ENCODE data around the gene ANKS1B.

Gene ANKS1B

DNA sequence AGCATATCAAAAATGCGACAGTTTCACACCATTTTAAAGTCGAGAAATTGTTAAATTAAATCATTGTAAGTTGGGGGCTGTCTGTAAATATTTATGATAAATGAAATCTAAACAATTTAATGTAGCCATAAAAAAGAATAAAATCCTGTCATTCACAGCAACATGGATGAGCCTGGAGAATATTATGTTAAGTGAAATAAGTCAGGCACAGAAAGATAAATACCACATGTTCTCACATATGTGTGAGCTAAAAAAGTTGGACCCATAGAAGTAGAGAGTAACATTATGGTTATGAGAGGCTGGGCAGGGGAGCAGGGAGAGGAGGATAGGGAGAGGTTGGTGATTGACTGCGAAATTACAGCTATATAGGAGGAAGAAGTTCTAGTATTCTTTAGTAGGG lies 201.3 kb downstream of the ANKS1B start:
- no peaks in the 10 kb centered on the region for H3K4me1 Mint-ChIP-seq
- H3K27ac Mint-ChIP-seq = no peak overlapping the region
- H3K4me3 Mint-ChIP-seq = no peak overlapping the region
- H3K9me3 Mint-ChIP-seq = no peaks in the 10 kb centered on the region
- H3K36me3 Mint-ChIP-seq (ENCODE audit: low read depth) = no peaks in the 10 kb centered on the region
- no peak for TF ChIP-seq CTCF (IDR thresholded peaks at IDR 0.05; ENCODE audit: unreplicated experiment in 3 of 3)
- no peaks in the 10 kb centered on the region for H3K27me3 Mint-ChIP-seq (ENCODE audit: low read depth)

GRCh38 chr12:99772274-99772673 lies 212.5 kb downstream of the ANKS1B start:
- Mint-ChIP-seq H3K27ac (peak overlapping the region in 2 of 3 experiments; percentile 87 to 95), H3K36me3 (ENCODE audit: low read depth) (no peaks in the 10 kb centered on the region), H3K9me3 (no peaks in the 10 kb centered on the region), H3K4me1 (peaks cover 18% of the 10 kb centered on the region), H3K4me3 (no peak overlapping the region), H3K27me3 (ENCODE audit: low read depth) (no peaks in the 10 kb centered on the region)
- no peak for TF ChIP-seq CTCF (IDR thresholded peaks at IDR 0.05; ENCODE audit: unreplicated experiment in 3 of 3)

GRCh38 chr12:99771659-99772058 lies 213.1 kb downstream of the ANKS1B start:
- Mint-ChIP-seq H3K36me3 (ENCODE audit: low read depth) (no peaks in the 10 kb centered on the region), H3K27me3 (ENCODE audit: low read depth) (no peaks in the 10 kb centered on the region), H3K27ac (peak overlapping the region in 2 of 3 experiments; percentile 79 to 87), H3K9me3 (no peaks in the 10 kb centered on the region), H3K4me1 (peaks cover 18% of the 10 kb centered on the region), H3K4me3 (no peak overlapping the region)
- no peak for TF ChIP-seq CTCF (IDR thresholded peaks at IDR 0.05; ENCODE audit: unreplicated experiment in 3 of 3)

- no peaks in the 10 kb centered on the region for H3K27me3 Mint-ChIP-seq (ENCODE audit: low read depth)
- peaks cover 28% of the 10 kb centered on the region for H3K4me1 Mint-ChIP-seq
- H3K36me3 Mint-ChIP-seq (ENCODE audit: low read depth) = no peaks in the 10 kb centered on the region
- no peak overlapping the region for H3K4me3 Mint-ChIP-seq
- no peaks in the 10 kb centered on the region for H3K9me3 Mint-ChIP-seq
- no peak for TF ChIP-seq CTCF (IDR thresholded peaks at IDR 0.05; ENCODE audit: unreplicated experiment in 3 of 3)
- H3K27ac Mint-ChIP-seq = peak overlapping the region in 2 of 3 experiments; percentile 59 to 75
These were observed 215.2 kb downstream of the ANKS1B start for GRCh38 chr12:99769396-99769980.

GRCh38 chr12:99768758-99769157 lies 216.0 kb downstream of the ANKS1B start:
- H3K4me3 Mint-ChIP-seq = no peak overlapping the region
- H3K4me1 Mint-ChIP-seq = peaks cover 28% of the 10 kb centered on the region
- peak overlapping the region in 1 of 3 experiments; percentile 59 for H3K27ac Mint-ChIP-seq
- no peaks in the 10 kb centered on the region for H3K27me3 Mint-ChIP-seq (ENCODE audit: low read depth)
- H3K9me3 Mint-ChIP-seq = no peaks in the 10 kb centered on the region
- TF ChIP-seq CTCF (IDR thresholded peaks at IDR 0.05; ENCODE audit: unreplicated experiment in 3 of 3) = no peak
- no peaks in the 10 kb centered on the region for H3K36me3 Mint-ChIP-seq (ENCODE audit: low read depth)

DNA sequence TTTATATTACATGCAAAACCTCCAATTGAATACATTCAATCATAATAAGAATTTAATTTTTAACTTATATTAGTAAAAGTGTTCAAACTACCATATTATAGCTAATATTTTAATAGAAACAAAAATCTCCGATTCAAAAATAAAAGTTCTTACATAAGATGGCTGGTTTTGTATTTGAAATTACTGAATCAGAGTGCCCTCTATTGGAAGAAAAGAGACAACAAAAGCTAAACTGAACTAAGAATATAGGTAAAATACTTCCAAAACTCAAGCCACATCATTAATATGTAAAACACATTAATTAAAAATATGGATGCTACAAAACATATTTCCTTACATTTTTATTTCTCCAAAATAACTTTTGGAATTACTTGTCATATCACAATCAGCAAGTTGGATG lies 216.9 kb downstream of the ANKS1B start:
- peak; percentile 39 to 75 (median 60) for TF ChIP-seq CTCF (IDR thresholded peaks at IDR 0.05; ENCODE audit: unreplicated experiment in 3 of 3)
- Mint-ChIP-seq H3K9me3 (no peaks in the 10 kb centered on the region), H3K4me3 (no peak overlapping the region), H3K36me3 (ENCODE audit: low read depth) (no peaks in the 10 kb centered on the region), H3K4me1 (peaks cover 28% of the 10 kb centered on the region), H3K27me3 (ENCODE audit: low read depth) (no peaks in the 10 kb centered on the region), H3K27ac (peak overlapping the region in 1 of 3 experiments; percentile 92)
